ENCODE data around the gene UTS2R.
"Not testable (repeated sequence)": the region's sequence is repeated elsewhere in the genome, so short reads cannot be mapped to it uniquely, and the experiment has no call there.

UTS2R gene

GRCh38 chr17:82355770-82356427, 15.7 kb upstream of the UTS2R start:
- no peak for DNase-seq

GRCh38 chr17:82356845-82357355, 14.7 kb upstream of the UTS2R start:
- DNase-seq: no peak

GRCh38 chr17:82357394-82357793, 14.2 kb upstream of the UTS2R start:
- no peak for DNase-seq

GRCh38 chr17:82358465-82359350, 12.9 kb upstream of the UTS2R start, which contains the start of gene TEX19:
TEX19 (plus strand) TSS chr17:82359247; CDS start chr17:82362151, 2,904 bp downstream.
- DNase-seq: no peak

- not testable (repeated sequence) for DNase-seq
Measured at GRCh38 chr17:82359451-82360074, 12.0 kb upstream of the UTS2R start.

- DNase-seq: no peak
Measured at GRCh38 chr17:82361885-82362633, 9.5 kb upstream of the UTS2R start.

GRCh38 chr17:82365606-82366295, 5.8 kb upstream of the UTS2R start:
- DNase-seq: no peak

- DNase-seq: no peak
Measured at GRCh38 chr17:82366749-82367148, 4.8 kb upstream of the UTS2R start.

- DNase-seq: no peak
Measured at GRCh38 chr17:82367724-82368524, 3.6 kb upstream of the UTS2R start.

GRCh38 chr17:82369211-82369610, 2.4 kb upstream of the UTS2R start:
- DNase-seq: no peak

- DNase-seq: peak; percentile 38
Measured at GRCh38 chr17:82370471-82371332, 863 bp upstream of the UTS2R start.

GRCh38 chr17:82372249-82373071, 895 bp downstream of the UTS2R start:
- DNase-seq: no peak

- not testable (repeated sequence) for DNase-seq
Measured at GRCh38 chr17:82373072-82373452, 1.5 kb downstream of the UTS2R start.

GRCh38 chr17:82373731-82374625, 2.4 kb downstream of the UTS2R start:
- no peak for DNase-seq

GRCh38 chr17:82374626-82375331, 3.2 kb downstream of the UTS2R start:
- DNase-seq: no peak

- no peak for DNase-seq
Measured at GRCh38 chr17:82375359-82376041, 3.9 kb downstream of the UTS2R start.
